ENCODE data around the gene WASL.

Gene WASL

DNA sequence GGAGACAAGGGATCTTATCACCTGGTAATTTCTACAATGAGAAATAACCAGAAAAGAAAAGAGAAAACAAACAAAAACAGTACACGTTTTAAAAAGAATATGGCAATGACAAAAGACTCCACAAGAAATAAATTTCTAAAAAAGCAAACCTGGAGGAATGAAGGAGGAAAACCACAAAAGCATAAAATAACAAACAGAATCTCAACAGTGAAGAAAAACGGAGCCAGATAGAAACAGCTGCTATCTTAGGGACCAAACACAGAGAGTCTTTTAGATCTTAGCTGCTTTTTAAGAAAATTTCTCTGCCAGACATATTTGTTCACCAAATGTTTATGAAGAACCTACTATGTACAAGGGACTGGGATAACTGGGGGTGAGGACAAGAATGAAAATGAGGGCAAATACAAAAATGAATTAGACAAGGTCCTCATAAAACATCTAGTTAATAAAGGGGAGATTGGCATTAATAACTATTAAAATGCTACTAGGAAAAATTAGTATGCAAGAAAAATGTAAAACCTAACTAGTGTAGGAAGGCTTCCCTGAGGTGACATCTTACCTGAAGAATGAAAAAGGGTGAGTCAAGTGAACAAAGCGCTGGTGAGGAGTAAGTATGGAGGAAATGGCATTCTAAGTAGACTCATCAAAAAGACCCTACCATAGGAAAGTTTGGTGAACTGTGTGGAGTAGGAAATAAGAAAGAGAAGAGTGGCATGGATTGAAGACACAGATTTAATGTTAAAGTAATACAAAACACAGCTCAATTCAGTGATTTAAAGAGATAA lies 34.3 kb downstream of the WASL start:
- no peak for DNase-seq (ENCODE audit: low read depth, low spot score)
- no peak overlapping the region for H3K4me3 ChIP-seq (ENCODE audit: low read length)

DNA sequence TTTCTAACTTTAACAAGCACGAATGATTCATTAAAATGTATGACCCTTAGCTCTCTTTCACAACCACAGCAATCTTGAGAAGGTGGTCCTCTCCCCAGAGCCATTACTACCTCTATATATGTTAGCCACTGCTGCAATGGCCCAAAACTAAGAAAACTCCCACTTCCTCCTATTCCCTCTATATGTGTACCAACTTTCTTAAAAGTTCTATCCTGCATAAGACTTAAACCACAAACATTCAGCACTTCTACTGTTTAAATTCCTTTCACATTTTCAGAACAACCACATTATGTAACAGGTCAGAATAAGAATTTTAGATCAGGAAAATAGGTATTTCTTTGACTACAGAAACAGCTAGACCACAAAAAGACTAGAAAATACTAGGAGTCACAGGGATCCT lies 36.2 kb downstream of the WASL start:
- H3K4me3 ChIP-seq (ENCODE audit: low read length): no peak overlapping the region
- no peak for DNase-seq (ENCODE audit: low read depth, low spot score)

DNA sequence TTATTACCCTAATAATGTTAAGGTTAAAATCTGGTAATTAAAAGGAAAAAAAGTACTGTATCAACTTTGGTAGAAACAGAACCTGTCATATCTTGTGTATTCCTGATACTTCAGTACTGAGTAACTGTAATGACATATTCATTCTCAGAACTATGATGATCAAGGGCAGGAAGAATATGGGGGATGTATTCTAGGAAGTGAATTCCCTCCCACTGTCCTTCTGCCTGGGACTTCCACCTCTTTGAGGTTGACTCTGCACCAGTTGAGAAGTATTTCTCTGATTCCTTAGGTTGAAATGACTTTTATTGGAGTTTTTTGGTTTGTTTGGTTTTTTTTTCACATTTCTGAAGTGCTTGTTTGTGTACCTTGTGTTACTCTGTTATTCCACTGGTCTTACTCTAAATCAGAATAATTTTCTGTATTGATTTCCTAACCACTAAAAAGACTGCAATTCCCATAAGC lies 36.9 kb downstream of the WASL start:
- DNase-seq (ENCODE audit: low read depth, low spot score): no peak
- no peak overlapping the region for H3K4me3 ChIP-seq (ENCODE audit: low read length)

DNA sequence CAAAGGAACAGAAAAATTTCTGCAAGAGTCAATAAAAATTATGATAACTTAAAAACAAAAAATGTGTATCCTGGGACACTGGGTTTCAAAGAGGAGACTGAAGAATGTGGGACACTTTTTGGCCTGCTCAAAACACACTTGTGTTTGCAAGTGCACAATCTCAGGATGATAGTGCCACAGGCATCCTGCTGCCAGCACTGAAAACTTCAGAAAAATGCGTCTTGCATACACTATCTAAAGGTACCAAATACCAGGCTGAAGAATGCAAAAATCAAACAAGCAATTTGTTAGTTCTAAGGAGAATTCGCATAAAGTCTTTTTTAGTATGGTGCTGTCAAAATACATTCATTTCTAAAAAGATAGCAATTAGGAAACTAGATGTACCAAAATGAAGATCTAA lies 38.1 kb downstream of the WASL start:
- DNase-seq (ENCODE audit: low read depth, low spot score): no peak
- H3K4me3 ChIP-seq (ENCODE audit: low read length): no peak overlapping the region

DNA sequence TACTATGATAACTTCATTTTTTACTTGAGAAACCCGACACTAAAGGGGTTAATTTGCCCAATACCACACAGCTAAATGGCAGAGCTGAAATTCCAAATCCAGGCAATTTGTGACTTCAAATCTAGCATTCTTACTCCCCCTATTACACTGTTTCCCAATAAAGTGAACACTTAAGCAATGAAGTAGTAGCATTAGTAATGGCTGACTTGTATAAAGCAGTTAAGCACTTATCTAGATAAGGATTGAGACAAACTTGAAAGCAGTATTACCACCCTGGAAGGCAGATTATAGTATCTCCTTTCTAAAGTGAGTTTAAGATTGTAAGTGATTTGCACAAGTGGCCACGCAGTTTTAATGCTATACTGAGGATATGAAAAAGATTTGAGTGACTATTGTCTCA lies 39.3 kb downstream of the WASL start:
- H3K4me3 ChIP-seq (ENCODE audit: low read length): no peak overlapping the region
- DNase-seq (ENCODE audit: low read depth, low spot score): no peak

DNA sequence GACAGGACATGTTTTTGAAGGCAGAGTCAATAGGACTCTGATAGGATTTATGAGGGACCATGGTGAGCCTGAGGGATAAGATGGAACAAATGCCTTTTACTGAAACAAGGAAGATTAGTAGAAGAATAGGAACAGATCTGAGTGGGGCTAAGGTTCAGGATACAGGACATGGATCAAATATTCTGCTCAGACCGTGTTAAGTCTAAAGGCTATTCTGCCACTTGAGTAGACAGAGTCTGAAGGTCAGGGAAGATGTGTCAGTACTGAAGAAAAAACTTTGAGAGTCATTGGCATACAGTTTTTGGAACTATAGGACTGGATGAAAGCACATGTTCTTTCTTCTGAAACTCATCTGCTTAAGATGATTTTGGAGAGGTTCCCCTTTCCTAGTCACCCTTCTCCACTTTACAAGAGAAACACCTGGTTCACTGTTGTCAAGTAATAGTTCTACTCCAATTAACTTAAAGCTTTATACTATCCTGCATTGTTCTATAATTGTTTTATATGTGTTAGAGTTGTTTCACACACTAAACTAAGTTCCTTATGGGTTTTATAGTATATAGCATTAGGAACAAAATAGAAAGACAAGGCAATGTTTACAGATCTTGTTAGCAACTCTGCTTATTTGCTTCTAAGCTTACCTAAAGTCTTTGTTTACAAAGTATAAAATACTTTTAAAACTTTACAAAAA lies 43.4 kb downstream of the WASL start:
- DNase-seq (ENCODE audit: low read depth, low spot score): no peak
- H3K4me3 ChIP-seq (ENCODE audit: low read length): no peak overlapping the region

DNA sequence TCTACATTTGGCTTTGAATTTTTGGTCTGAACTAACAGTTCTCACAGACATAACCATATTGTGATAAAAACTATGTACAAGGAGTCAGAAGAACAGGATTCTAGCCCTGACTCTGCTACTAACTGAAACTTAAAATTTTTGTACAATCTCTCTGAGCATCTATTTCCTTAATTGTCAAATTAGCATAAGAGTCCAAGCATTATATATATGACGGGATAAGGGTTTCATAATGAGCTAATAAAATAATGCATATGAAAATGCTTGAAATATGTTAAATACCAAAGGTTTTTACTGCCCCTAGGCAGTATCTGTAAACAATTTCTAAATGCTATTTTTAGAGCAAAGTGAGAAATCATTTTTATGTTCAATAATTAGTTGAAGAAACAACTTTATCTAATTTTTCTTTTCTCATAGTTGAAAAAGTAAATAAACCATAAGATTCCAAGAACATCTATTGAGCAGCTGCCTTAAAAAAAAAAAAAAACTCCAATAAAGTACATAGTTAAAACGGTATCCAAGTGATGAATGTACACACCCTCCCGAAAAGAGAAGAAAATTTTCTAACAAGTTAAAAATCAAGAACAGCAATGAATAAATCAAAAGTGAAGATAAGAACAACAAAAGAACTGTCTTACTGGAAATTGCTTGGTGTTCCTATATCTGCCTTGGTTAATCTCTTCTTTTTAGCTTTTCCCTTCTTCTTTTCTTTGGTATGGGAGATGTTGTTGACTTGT lies 52.7 kb downstream of the WASL start:
- DNase-seq (ENCODE audit: low read depth, low spot score): no peak
- H3K4me3 ChIP-seq (ENCODE audit: low read length): no peak overlapping the region

DNA sequence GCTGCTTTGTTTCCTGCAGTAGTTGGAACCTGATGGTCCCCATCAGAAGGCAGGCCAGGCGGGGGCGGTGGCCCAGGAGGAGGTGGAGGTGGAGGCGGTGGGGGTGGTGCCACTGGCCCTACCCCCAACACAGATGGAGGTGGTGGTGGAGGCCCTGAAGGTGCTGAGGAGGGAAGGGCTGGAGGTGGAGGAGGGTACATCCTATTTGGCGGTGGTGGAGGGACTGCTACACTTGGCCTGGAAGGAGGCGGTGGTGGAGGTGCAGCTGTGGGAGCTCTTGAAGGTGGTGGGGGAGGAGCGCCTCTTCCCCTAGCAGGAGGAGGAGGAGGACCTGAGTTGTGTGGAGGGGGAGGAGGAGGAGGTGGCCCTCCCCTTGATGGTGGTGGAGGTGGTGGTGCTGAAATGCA lies 56.3 kb downstream of the WASL start:
- no peak overlapping the region for H3K4me3 ChIP-seq (ENCODE audit: low read length)

DNA sequence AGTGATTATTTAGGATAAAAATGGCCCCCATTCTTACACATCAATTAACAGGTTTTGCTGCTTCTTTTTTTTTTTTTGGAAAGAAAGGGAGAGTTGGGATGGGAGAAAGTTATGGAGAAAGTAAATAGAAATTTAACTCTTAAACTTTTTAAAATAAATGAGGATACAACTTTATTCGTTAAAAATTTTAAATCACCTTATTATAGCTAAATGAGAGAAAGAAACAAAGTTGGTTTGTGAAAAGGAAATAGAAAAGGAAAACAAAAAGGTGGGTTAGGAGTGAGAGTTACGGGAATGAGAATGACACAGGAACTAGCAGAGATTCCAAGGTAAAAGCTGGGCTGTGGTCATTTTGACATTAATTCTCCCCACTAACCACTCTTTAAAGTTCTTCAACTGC lies 58.3 kb downstream of the WASL start:
- DNase-seq (ENCODE audit: low read depth, low spot score): no peak
- H3K4me3 ChIP-seq (ENCODE audit: low read length): no peak overlapping the region

More for the DNA sequence above, 56.3 kb downstream of the WASL start:
- peak; percentile 14 for DNase-seq (ENCODE audit: low read depth, low spot score)

DNA sequence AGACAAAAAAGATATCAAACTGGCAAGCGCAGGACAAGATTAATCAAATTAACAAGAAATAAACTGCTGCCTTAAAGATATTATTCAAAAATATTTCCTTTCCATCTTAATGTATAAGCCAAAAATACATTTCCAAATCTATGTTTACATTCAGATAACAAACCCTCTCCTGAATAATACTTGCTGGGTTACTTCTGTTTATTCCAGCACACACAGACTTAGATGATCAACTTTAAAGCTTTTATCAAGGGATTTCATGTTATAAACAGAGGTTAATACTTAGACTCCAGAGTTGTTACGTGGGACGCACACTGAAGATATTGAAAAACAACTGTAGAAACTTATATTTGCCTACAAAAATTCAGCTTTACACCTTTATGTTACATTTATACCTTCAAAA lies 59.6 kb downstream of the WASL start:
- no peak for DNase-seq (ENCODE audit: low read depth, low spot score)
- no peak overlapping the region for H3K4me3 ChIP-seq (ENCODE audit: low read length)

DNA sequence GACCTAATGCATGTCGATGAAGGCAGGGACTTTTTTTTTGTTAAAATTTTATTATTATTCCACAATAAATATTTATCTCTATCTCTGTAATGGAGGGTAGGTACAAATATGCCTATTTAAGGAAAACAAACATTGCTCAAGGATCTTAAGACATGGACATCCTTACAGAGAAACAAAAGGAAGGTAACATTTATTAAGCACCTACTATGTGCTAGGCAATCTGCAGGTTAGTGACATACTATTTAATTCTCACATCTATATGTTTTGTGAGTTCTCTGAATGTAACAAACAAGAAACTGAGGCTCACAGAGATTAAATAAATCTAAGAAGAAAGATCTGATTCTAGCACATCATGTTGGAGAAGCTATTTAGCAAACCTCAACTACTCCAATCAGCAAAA lies 61.1 kb downstream of the WASL start:
- no peak overlapping the region for H3K4me3 ChIP-seq (ENCODE audit: low read length)
- no peak for DNase-seq (ENCODE audit: low read depth, low spot score)

DNA sequence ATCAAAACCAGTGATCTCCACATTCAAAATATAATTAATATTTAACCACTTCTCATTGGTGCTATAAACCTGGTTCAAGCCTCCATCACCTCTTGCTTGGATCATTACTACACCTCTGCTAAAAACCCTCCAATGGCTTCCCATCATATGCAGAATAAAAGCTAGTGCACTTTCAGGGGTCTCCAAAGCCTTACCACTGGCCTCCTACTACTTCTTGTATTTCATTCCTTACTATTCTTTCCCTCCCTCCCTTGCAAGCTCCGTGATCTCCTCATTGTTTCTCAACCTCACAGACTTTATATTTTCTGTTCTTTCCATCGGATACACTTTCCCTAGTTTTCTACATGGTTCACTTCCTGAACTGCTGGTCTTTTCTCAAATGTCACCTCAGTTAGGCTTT lies 61.6 kb downstream of the WASL start:
- H3K4me3 ChIP-seq (ENCODE audit: low read length): no peak overlapping the region
- no peak for DNase-seq (ENCODE audit: low read depth, low spot score)

DNA sequence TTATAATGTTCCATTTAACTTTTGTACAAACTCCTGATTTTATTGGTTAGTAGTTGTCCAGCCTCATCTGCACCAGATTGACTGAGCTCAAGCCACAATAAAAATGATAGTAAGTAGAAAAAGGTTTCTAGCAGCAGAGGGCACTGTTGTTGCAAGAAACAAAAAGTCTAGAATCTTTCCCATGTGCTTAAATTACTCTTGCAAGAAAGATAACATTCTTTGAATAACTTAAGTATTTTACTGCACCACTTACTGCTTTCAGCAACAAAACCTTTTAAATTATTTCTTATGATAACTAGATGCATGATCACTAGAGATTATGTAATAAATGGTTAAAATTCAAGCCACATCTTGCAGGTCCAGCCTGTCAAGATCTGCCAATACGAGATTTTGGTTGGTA lies 66.1 kb downstream of the WASL start:
- no peak overlapping the region for H3K4me3 ChIP-seq (ENCODE audit: low read length)
- peak; percentile 60 for DNase-seq (ENCODE audit: low read depth, low spot score)

DNA sequence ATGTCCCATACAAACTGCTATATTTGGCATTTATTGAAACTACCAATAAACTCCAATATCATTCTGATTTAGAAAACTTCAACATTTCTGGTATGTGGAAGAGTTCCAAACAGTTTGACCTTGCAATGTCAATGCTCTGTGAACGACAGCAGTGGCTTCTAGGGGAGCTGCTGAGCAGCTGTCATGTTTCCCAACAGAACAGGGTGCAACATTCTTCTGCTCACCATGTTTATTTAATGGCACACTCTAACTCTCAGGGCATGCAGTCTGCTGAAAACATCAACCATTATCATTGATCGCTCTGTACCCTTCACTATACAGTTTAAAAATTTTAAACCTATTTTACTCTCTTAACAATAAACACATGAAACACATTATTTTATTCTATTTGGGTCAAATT lies 67.2 kb downstream of the WASL start:
- H3K4me3 ChIP-seq (ENCODE audit: low read length): no peak overlapping the region
- no peak for DNase-seq (ENCODE audit: low read depth, low spot score)

DNA sequence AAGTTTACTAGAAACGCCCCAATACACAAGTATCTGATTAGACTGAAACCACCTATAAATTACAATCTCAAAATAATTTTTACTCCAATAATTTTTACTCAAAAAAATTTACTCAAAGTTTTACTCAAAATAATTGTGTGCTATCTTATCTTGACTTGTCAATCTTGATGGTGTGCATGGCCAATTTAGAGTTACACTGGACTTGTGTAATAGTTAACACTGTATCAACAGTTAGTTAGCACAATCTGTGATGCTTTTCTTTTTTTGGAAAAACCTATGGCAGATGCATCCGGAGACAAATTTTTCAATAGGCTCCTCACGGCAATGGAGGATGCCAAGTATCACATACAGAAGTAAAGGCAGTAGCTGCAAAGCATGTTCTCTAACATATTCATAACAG lies 68.2 kb downstream of the WASL start:
- H3K4me3 ChIP-seq (ENCODE audit: low read length): no peak overlapping the region
- no peak for DNase-seq (ENCODE audit: low read depth, low spot score)

DNA sequence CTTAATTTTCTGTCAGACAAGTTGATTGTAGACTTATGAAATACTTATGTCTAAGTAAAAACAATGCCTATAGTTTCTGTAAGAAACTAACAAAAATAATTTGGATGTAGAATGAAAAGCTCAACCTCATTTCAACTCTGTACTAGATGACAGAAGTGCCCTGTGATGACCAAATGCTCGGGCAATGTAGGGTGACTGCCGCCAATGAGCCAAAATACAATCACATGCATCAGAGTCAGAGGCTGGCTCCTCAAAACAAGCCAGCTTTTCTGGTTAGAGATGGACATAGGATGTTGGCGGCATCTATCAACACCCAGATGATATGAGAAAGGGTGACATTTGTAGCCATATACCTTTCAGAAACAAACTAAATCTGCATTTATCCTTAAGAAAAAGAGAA lies 69.2 kb downstream of the WASL start:
- no peak for DNase-seq (ENCODE audit: low read depth, low spot score)
- no peak overlapping the region for H3K4me3 ChIP-seq (ENCODE audit: low read length)

DNA sequence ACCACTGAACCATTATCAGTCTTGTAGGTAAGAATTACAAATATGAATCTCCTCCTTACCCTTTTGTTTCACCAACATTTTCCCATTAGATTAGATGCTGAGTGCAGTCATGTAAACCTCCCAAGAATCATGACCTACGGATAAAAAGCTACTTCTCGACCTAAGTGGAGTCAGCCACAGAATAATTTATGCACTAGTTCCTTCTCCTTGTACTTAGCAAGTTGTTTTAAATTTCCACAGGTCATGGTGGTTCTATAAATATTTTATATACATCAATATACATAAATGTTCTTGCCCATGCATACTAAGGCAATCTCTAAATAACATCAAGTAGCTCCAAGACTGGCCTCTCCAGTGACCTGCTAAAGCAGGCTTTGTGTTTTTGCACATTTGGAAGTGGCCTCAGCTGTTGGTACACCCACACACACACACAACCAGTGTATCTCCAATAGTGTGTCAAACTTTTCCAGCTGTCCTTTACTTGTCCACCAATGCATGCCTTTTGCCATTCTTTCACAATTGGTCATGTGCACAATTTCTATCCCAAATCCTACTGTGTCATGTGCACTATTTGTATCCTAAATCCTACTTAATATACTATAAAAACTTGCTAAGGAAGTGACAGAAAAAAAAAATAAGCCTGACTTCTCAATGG lies 71.6 kb downstream of the WASL start:
- H3K4me3 ChIP-seq (ENCODE audit: low read length): no peak overlapping the region
- DNase-seq (ENCODE audit: low read depth, low spot score): no peak

DNA sequence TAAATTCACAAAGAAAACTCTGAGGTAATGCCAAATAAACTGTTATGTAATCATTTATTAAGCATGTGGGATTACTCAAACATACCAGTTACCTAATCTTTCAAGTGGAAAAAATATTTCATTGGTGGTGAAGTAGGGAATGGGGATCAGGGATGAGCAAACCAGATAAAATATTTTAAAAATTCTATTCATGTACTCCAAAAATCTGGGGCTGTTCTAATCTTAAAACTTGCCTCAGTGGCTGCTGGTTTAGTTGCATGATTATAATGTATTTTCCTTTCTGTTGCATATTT lies 73.7 kb downstream of the WASL start:
- H3K4me3 ChIP-seq (ENCODE audit: low read length): no peak overlapping the region
- DNase-seq (ENCODE audit: low read depth, low spot score): no peak

DNA sequence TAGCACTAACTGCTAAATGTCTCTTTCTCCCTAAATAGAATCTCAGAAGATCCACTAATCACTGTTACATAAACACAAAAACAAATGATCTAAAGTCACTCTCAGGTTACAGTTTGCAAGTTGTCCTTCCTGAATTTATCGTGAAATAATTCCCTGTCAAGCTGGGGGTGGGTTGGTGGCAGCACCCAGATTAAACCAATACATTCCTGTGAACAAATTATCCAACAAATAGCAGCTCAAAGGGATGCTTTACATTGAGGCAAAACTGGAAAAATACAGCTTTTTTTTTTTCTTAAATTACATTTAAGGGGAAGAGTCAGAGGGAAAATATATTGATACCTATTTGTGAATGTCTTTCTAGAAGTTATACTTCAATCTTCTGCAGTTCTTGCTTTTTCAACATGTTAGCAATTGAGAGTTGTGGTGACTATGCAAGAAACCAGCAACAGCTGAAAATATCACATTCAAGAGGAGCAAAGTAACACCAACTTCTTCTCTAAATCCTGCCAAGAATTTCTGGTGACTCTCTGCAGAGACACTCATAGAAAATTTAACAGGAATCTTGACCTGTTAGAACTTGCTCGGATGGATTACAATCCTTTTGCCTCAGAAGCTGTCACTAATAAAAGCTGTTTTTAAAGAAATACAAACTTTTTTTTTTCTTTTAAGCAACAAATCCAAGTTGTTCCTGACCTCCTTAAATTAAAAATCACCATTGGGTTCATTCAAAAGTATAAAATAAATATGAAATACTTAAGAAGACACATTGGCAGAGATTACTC lies 74.2 kb downstream of the WASL start:
- no peak for DNase-seq (ENCODE audit: low read depth, low spot score)
- no peak overlapping the region for H3K4me3 ChIP-seq (ENCODE audit: low read length)
